Measurements from ENCODE around the gene MPG. TPM values are rescaled to one million over a fixed set of nuclear protein-coding genes. Genes with fewer than 3 reads are reported as not detected.

MPG gene
- total and polyA plus RNA-seq, 2 donors (not counting 1 experiment from before 2014, with no cell fraction given) = 59.6 to 66.4 TPM

DNA sequence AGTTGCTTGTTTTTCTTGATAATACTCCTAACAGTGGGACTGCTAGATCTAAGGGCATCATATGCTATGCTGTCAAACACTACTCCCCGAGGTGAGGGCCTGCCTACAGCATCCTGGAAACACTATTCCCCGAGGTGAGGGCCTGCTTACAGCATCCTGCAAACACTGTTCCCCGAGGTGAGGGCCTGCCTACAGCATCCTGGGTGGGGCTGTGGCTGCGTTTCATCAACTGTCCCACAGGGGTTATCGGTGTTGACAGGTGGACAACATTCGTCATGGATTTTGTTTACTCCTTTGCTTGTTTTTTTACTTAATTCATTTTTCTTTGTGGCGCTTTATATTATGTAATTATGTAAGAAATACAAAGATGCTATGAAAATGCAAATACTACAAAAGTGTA lies 38.0 kb downstream of the MPG start:
- H2AFZ ChIP-seq (ENCODE audit: insufficient read depth, low read depth, low read length, poor library complexity, severe bottlenecking) = no peak overlapping the region
- Mint-ChIP-seq H3K9me3 (ENCODE audit: insufficient read depth) (no peaks in the 10 kb centered on the region), H3K4me3 (no peak overlapping the region), H3K27ac (no peak overlapping the region), H3K4me1 (peaks cover 4% of the 10 kb centered on the region), H3K27me3 (no peaks in the 10 kb centered on the region)
- ChIA-PET CTCF (interaction anchor here (0.7 to 3.9 kb wide), 5 partner anchors 9 to 246 kb away, joined by 3 to 23 read pairs (median 4); partner anchors contain the start of gene HBQ1), POLR2A (no interaction called here)
- H3K27ac ChIP-seq (ENCODE audit: low read length in 2 of 2) = no peak overlapping the region
- no peak overlapping the region for H3K4me2 ChIP-seq (replicated peaks; ENCODE audit: low read depth, low read length, poor library complexity, severe bottlenecking)
- intact Hi-C loops (cut with micrococcal nuclease) = no loop called here
- peaks cover 5% of the 10 kb centered on the region for H3K79me2 ChIP-seq (ENCODE audit: control insufficient read depth, insufficient read depth, low read length)
- DNase-seq = no peak
- H3K4me1 ChIP-seq (ENCODE audit: control insufficient read depth in 2 of 2, insufficient read depth in 2 of 2, low read length in 2 of 2) = peaks cover 0 to 6% of the 10 kb centered on the region in 2 donors
- TF ChIP-seq, protein P1, sequence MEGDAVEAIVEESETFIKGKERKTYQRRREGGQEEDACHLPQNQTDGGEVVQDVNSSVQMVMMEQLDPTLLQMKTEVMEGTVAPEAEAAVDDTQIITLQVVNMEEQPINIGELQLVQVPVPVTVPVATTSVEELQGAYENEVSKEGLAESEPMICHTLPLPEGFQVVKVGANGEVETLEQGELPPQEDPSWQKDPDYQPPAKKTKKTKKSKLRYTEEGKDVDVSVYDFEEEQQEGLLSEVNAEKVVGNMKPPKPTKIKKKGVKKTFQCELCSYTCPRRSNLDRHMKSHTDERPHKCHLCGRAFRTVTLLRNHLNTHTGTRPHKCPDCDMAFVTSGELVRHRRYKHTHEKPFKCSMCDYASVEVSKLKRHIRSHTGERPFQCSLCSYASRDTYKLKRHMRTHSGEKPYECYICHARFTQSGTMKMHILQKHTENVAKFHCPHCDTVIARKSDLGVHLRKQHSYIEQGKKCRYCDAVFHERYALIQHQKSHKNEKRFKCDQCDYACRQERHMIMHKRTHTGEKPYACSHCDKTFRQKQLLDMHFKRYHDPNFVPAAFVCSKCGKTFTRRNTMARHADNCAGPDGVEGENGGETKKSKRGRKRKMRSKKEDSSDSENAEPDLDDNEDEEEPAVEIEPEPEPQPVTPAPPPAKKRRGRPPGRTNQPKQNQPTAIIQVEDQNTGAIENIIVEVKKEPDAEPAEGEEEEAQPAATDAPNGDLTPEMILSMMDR (IDR thresholded peaks at IDR 0.05) = no peak
- no peak for TF ChIP-seq EZH2 (IDR thresholded peaks at IDR 0.05; ENCODE audit: borderline replicate concordance, insufficient read depth, low read depth, low read length, poor library complexity, severe bottlenecking)
- ATAC-seq (ENCODE audit: low read depth) = no peak
- no peak overlapping the region for H3K4me3 ChIP-seq (ENCODE audit: control extremely low read depth in 1 of 5, extremely low read depth in 1 of 5, insufficient read depth in 1 of 5, low read depth in 2 of 5, low read length in 4 of 5)
- H3K36me3 ChIP-seq (replicated peaks in 1 of 2; ENCODE audit: control extremely low read depth in 1 of 2, control insufficient read depth in 1 of 2, extremely low read depth in 1 of 2, insufficient read depth in 2 of 2, low read length in 1 of 2) = peaks cover 0 to 23% of the 10 kb centered on the region in 2 experiments
- no peaks in the 10 kb centered on the region for H3K9me3 ChIP-seq (ENCODE audit: control extremely low read depth in 1 of 3, control insufficient read depth in 2 of 3, insufficient read depth in 1 of 3, low read length in 2 of 3)
- no peaks in the 10 kb centered on the region for H3K27me3 ChIP-seq (replicated peaks in 1 of 4; ENCODE audit: control extremely low read depth in 1 of 4, control insufficient read depth in 3 of 4, insufficient read depth in 4 of 4, low read length in 3 of 4)
- H3K9ac ChIP-seq (ENCODE audit: low read length) = no peak overlapping the region
- 93% methylated on average over 2 of the region's 7 CpGs for WGBS (ENCODE audit: insufficient coverage)
- H4K20me1 ChIP-seq (ENCODE audit: control insufficient read depth, insufficient read depth, low read length, poor library complexity, severe bottlenecking) = peaks cover 4% of the 10 kb centered on the region
